Smooth muscle cell (in vitro differentiated cells): ENCODE results near the gene PKN2. TPM values are rescaled to one million over a fixed set of nuclear protein-coding genes. Genes with fewer than 3 reads are reported as not detected.

Experiments used
- DNase-seq: peaks from one replicate; lab custom pipeline; 2025; ENCODE audit not compliant: unreplicated experiment; lab: John Stamatoyannopoulos, UW
- H2AFZ ChIP-seq: fragments of 200-600 bp; sonication (generic); 2 replicates; pipeline ENCODE4 v1.6.0; 2016; ENCODE audit warnings: antibody characterized with exemption, low read depth, mild to moderate bottlenecking
- H3F3A ChIP-seq: fragments of 200-600 bp; sonication (generic); 2 replicates; pipeline ENCODE4 v1.6.0; 2017; ENCODE audit warnings: antibody characterized with exemption, low read depth
- H3K27ac ChIP-seq: fragments of 200-600 bp; sonication (generic); 2 replicates; pipeline ENCODE4 v1.5.1; 2016; ENCODE audit warnings: low read depth, mild to moderate bottlenecking
- H3K27me3 ChIP-seq: fragments of 200-600 bp; sonication (generic); 2 replicates; pipeline ENCODE4 v1.6.1; 2016; ENCODE audit warnings: low read depth, mild to moderate bottlenecking
- H3K36me3 ChIP-seq: fragments of 200-600 bp; sonication (generic); 2 replicates; pipeline ENCODE4 v1.5.1; 2016; ENCODE audit warnings: low read depth
- H3K4me1 ChIP-seq: fragments of 200-600 bp; sonication (generic); 2 replicates; pipeline ENCODE4 v1.5.1; 2016; ENCODE audit warnings: low read depth
- H3K4me2 ChIP-seq: fragments of 200-600 bp; sonication (generic); 2 replicates; pipeline ENCODE4 v1.6.0; 2016; ENCODE audit warnings: mild to moderate bottlenecking
- H3K4me3 ChIP-seq: fragments of 200-600 bp; sonication (generic); 2 replicates; pipeline ENCODE4 v1.5.1; 2016; ENCODE audit warnings: mild to moderate bottlenecking
- H3K79me2 ChIP-seq: fragments of 200-600 bp; sonication (generic); 2 replicates; pipeline ENCODE4 v1.6.0; 2016; ENCODE audit warnings: low read depth, mild to moderate bottlenecking
- H3K9ac ChIP-seq: fragments of 200-600 bp; sonication (generic); 2 replicates; pipeline ENCODE4 v1.6.0; 2016; ENCODE audit warnings: low read depth
- H3K9me3 ChIP-seq: fragments of 200-600 bp; sonication (generic); replicated peaks from 2 replicates; pipeline ENCODE4 v1.5.1; 2016; ENCODE audit warnings: low read depth
- H4K20me1 ChIP-seq: fragments of 200-600 bp; sonication (generic); 2 replicates; pipeline ENCODE4 v1.6.0; 2016; ENCODE audit warnings: low read depth
- WGBS: methylation state at CpG from one replicate; pipeline ENCODE4 v1.1.7; 2016; ENCODE audit warnings: low lambda C conversion rate; 5-methylcytosine and 5-hydroxymethylcytosine counted together
- polyA plus RNA-seq: library from polyadenylated mRNA; unstranded; fragments of >200 nt; fragmentation: Nextera tagmentation; extraction: Ambion mirVana; gene quantifications from 2 replicates; pipeline ENCODE4 v1.2.1, GENCODE V29; 2016
- total RNA-seq: library from RNA; depleted of rRNA; stranded (reverse); fragments of >200 nt; gene quantifications from 2 replicates; pipeline ENCODE4 v1.2.3, GENCODE V29; 2014
- TF ChIP-seq, protein P1 (sequence below): fragments of 200-600 bp; sonication (generic); IDR thresholded peaks from 2 replicates; pipeline ENCODE4 v1.5.1; 2017; ENCODE audit warnings: borderline replicate concordance, mild to moderate bottlenecking, antibody characterized with exemption; ENCODE audit not compliant: insufficient read depth, poor library complexity, severe bottlenecking

PKN2 gene
- total and polyA plus RNA-seq, 2 experiments from 2014 or later: 16.3 to 41.2 TPM

DNA sequence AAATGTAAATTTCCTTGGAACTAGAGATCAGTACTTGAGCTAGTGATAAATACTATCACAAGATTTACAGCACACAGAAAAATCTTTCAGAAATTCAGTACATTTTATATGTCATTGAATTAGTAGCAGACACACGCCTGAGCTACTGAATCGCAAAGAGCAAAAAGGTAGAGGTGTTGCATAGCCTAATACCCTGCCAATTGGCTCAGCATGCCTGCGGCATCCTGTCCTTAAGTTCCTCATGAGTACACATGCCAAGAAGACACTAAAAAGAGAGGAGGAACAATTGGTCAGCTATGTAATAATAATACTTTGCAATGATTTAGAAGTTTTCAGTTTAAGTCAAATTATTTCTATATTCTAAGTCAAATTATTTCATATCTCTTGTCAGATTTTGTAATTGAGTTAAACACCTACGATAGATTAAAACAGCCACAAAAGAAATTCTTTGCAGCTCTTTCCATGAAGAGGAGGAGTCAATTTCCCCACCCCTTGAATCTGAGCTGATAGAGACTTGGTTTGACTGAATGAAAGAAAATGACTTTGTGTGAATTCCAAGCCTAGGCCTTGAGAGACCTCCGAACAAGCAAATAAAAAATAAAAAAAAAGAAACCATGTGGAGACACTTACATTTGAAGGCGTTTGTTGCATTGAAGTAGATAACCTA lies 36.2 kb upstream of the PKN2 start:
- no peaks in the 10 kb centered on the region for H3K36me3 ChIP-seq
- no peak overlapping the region for H2AFZ ChIP-seq
- no peaks in the 10 kb centered on the region for H3K9me3 ChIP-seq
- H3F3A ChIP-seq: peaks cover 8% of the 10 kb centered on the region
- no peaks in the 10 kb centered on the region for H3K27me3 ChIP-seq
- WGBS: 92% methylated on average over 6 of the region's 6 CpGs
- no peaks in the 10 kb centered on the region for H3K79me2 ChIP-seq
- H3K4me3 ChIP-seq: no peak overlapping the region
- no peak overlapping the region for H3K27ac ChIP-seq
- H3K9ac ChIP-seq: no peak overlapping the region
- no peak for DNase-seq
- H3K4me1 ChIP-seq: peaks cover 37% of the 10 kb centered on the region
- TF ChIP-seq, protein P1, sequence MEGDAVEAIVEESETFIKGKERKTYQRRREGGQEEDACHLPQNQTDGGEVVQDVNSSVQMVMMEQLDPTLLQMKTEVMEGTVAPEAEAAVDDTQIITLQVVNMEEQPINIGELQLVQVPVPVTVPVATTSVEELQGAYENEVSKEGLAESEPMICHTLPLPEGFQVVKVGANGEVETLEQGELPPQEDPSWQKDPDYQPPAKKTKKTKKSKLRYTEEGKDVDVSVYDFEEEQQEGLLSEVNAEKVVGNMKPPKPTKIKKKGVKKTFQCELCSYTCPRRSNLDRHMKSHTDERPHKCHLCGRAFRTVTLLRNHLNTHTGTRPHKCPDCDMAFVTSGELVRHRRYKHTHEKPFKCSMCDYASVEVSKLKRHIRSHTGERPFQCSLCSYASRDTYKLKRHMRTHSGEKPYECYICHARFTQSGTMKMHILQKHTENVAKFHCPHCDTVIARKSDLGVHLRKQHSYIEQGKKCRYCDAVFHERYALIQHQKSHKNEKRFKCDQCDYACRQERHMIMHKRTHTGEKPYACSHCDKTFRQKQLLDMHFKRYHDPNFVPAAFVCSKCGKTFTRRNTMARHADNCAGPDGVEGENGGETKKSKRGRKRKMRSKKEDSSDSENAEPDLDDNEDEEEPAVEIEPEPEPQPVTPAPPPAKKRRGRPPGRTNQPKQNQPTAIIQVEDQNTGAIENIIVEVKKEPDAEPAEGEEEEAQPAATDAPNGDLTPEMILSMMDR: no peak
- H4K20me1 ChIP-seq: no peaks in the 10 kb centered on the region
- H3K4me2 ChIP-seq: no peak overlapping the region

DNA sequence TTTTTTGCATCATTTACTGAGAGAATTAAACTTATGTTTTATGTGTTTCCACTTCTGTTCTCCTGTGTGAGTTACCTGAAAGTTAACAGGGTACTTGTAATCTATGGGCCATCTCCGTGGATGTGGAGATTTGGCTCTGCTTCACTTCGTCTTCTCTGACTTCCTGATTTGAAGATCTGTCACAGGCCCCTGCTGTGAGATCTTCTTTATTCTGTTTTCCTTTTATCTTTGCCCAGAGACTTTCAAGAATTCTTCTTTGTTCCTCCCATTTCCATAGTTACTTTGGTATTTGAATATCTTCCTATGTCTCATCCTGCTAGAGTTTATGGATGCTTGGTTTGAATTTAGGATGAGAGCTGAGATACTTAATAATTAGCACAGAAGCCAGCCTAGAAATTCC lies 35.4 kb upstream of the PKN2 start:
- DNase-seq: no peak

DNA sequence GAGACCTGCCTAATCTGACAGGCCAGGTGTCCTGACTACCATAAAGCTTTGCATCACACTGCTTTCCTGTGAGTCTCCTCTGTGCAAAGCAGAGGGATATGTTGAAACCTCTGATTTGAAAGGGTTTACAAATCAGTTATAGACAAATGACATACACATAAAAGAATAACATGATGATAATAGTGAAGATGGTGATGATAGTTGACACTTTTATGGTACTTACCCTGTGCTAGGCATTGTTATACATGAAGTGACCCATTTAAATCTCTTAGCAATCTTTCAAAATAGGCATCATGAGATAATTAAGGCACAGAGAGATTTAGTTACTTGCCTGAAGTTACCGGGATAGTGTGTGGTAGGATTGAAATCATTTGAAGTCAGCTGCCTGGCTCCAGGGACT lies 34.1 kb upstream of the PKN2 start:
- H3K4me2 ChIP-seq: peak overlapping the region; percentile 50
- TF ChIP-seq, protein P1: no peak
- no peak overlapping the region for H3K4me3 ChIP-seq
- no peaks in the 10 kb centered on the region for H4K20me1 ChIP-seq
- peaks cover 8% of the 10 kb centered on the region for H3F3A ChIP-seq
- H3K9ac ChIP-seq: peak overlapping the region; percentile 84
- no peaks in the 10 kb centered on the region for H3K79me2 ChIP-seq
- peak overlapping the region; percentile 42 for H2AFZ ChIP-seq
- DNase-seq: no peak
- H3K9me3 ChIP-seq: no peaks in the 10 kb centered on the region
- H3K36me3 ChIP-seq: no peaks in the 10 kb centered on the region
- 57% methylated on average over 1 of the region's 1 CpG for WGBS
- peak overlapping the region; percentile 94 for H3K27ac ChIP-seq
- peaks cover 37% of the 10 kb centered on the region for H3K4me1 ChIP-seq
- H3K27me3 ChIP-seq: no peaks in the 10 kb centered on the region

More for the DNA sequence above, 35.4 kb upstream of the PKN2 start:
- WGBS: 45% methylated on average over 2 of the region's 2 CpGs
- no peaks in the 10 kb centered on the region for H3K9me3 ChIP-seq
- H2AFZ ChIP-seq: peak overlapping the region; percentile 50
- H3K4me2 ChIP-seq: no peak overlapping the region
- TF ChIP-seq, protein P1: no peak
- H3F3A ChIP-seq: peaks cover 8% of the 10 kb centered on the region
- peaks cover 37% of the 10 kb centered on the region for H3K4me1 ChIP-seq
- no peaks in the 10 kb centered on the region for H4K20me1 ChIP-seq
- no peak overlapping the region for H3K27ac ChIP-seq
- no peak overlapping the region for H3K4me3 ChIP-seq
- no peaks in the 10 kb centered on the region for H3K27me3 ChIP-seq
- no peak overlapping the region for H3K9ac ChIP-seq
- H3K79me2 ChIP-seq: no peaks in the 10 kb centered on the region
- no peaks in the 10 kb centered on the region for H3K36me3 ChIP-seq
